Lower leg skin (tissue), 3 donors: ENCODE measurements around the gene PAK1IP1.

Experiments used
- CTCF ChIP-seq, 3 donors: fragments of 450-650 bp; IDR thresholded peaks; one replicate each; pipeline ENCODE4 v1.5.1; 2016; ENCODE audit warnings: antibody characterized with exemption in 3 of 3, mild to moderate bottlenecking in 3 of 3, moderate library complexity in 2 of 3
- POLR2A ChIP-seq, 2 donors: fragments of 450-650 bp; IDR thresholded peaks; one replicate each; pipeline ENCODE4 v1.6.1; 2016 to 2017; ENCODE audit warnings: antibody characterized with exemption in 2 of 2, mild to moderate bottlenecking in 1 of 2, moderate library complexity in 1 of 2

- TF ChIP-seq CTCF (IDR thresholded peaks at IDR 0.05) (no peak), POLR2A (IDR thresholded peaks at IDR 0.05) (no peak)
Measured at GRCh38 chr6:10733151-10733715, 38.5 kb downstream of the PAK1IP1 start.
